ENCODE results near the gene CTIF. TPM values are rescaled to one million over a fixed set of nuclear protein-coding genes. Genes with fewer than 3 reads are reported as not detected.

The CTIF gene
- total RNA-seq, 2 experiments from 2014 or later, result 0.06 to 0.38 TPM

- Histone ChIP-seq H3K27ac (ENCODE audit: low read depth, low read length, poor library complexity, severe bottlenecking) (no peak overlapping the region), H3K4me2 (ENCODE audit: low read length) (no peak overlapping the region), H3K9me2 (ENCODE audit: insufficient read depth, low read length) (no peaks in the 10 kb centered on the region), H3K36me3 (ENCODE audit: insufficient read depth, low read length) (no peaks in the 10 kb centered on the region), H4K20me1 (ENCODE audit: insufficient read depth, low read length) (no peaks in the 10 kb centered on the region), H2AFZ (ENCODE audit: low read length) (no peak overlapping the region), H3K4me1 (ENCODE audit: insufficient read depth, low read length, poor library complexity, severe bottlenecking) (no peaks in the 10 kb centered on the region), H3K9me3 (ENCODE audit: low read length) (no peaks in the 10 kb centered on the region), H3K79me2 (ENCODE audit: insufficient read depth, low read depth, low read length) (no peaks in the 10 kb centered on the region), H3K4me3 (ENCODE audit: low read depth, low read length, poor library complexity, severe bottlenecking) (no peak overlapping the region)
- DNase-seq (ENCODE audit: low spot score), result no peak
- intact Hi-C loops (cut with micrococcal nuclease; ENCODE audit: unreplicated experiment), result no loop called here
- BruUV-seq (replicated peaks), result no TSS peak
- ChIA-PET CTCF (ENCODE audit: unreplicated experiment) (no interaction called here), POLR2A (no interaction called here)
- TF ChIP-seq EZH2phosphoT487 (IDR thresholded peaks at IDR 0.05; ENCODE audit: borderline replicate concordance, low read depth, low read length) (no peak), CTCF (conservative IDR thresholded peaks at IDR 0.05; ENCODE audit: low read length) (no peak)
Observed at GRCh38 chr18:48742304-48742703, 203.5 kb downstream of the CTIF start.

- DNase-seq (ENCODE audit: low spot score), result no peak
- intact Hi-C loops (cut with micrococcal nuclease; ENCODE audit: unreplicated experiment), result no loop called here
- Histone ChIP-seq H3K36me3 (ENCODE audit: insufficient read depth, low read length) (no peaks in the 10 kb centered on the region), H4K20me1 (ENCODE audit: insufficient read depth, low read length) (no peaks in the 10 kb centered on the region), H3K9me3 (ENCODE audit: low read length) (no peaks in the 10 kb centered on the region), H3K27ac (ENCODE audit: low read depth, low read length, poor library complexity, severe bottlenecking) (no peak overlapping the region), H3K4me2 (ENCODE audit: low read length) (no peak overlapping the region), H3K4me3 (ENCODE audit: low read depth, low read length, poor library complexity, severe bottlenecking) (no peak overlapping the region), H2AFZ (ENCODE audit: low read length) (no peak overlapping the region), H3K79me2 (ENCODE audit: insufficient read depth, low read depth, low read length) (no peaks in the 10 kb centered on the region), H3K9me2 (ENCODE audit: insufficient read depth, low read length) (no peaks in the 10 kb centered on the region), H3K4me1 (ENCODE audit: insufficient read depth, low read length, poor library complexity, severe bottlenecking) (no peaks in the 10 kb centered on the region)
- POLR2A ChIA-PET, result no interaction called here
- no TSS peak for BruUV-seq (replicated peaks)
- TF ChIP-seq EZH2phosphoT487 (IDR thresholded peaks at IDR 0.05; ENCODE audit: borderline replicate concordance, low read depth, low read length) (no peak), CTCF (conservative IDR thresholded peaks at IDR 0.05; ENCODE audit: low read length) (no peak)
- CTCF ChIA-PET (ENCODE audit: unreplicated experiment), result no interaction called here
Observed at GRCh38 chr18:48742706-48743475, 204.1 kb downstream of the CTIF start.

- H3K4me2 ChIP-seq (ENCODE audit: low read length), result no peak overlapping the region
- CTCF ChIA-PET (ENCODE audit: unreplicated experiment), result no interaction called here
- no peaks in the 10 kb centered on the region for H3K9me3 ChIP-seq (ENCODE audit: low read length)
Observed at GRCh38 chr18:48743886-48744285, 205.1 kb downstream of the CTIF start.

More at GRCh38 chr18:48743886-48744285, 205.1 kb downstream of the CTIF start:
- Histone ChIP-seq H3K4me1 (ENCODE audit: insufficient read depth, low read length, poor library complexity, severe bottlenecking) (no peaks in the 10 kb centered on the region), H4K20me1 (ENCODE audit: insufficient read depth, low read length) (no peaks in the 10 kb centered on the region), H3K27ac (ENCODE audit: low read depth, low read length, poor library complexity, severe bottlenecking) (no peak overlapping the region), H2AFZ (ENCODE audit: low read length) (no peak overlapping the region), H3K9me2 (ENCODE audit: insufficient read depth, low read length) (no peaks in the 10 kb centered on the region), H3K79me2 (ENCODE audit: insufficient read depth, low read depth, low read length) (no peaks in the 10 kb centered on the region), H3K4me3 (ENCODE audit: low read depth, low read length, poor library complexity, severe bottlenecking) (no peak overlapping the region), H3K36me3 (ENCODE audit: insufficient read depth, low read length) (no peaks in the 10 kb centered on the region)
- BruUV-seq (replicated peaks), result no TSS peak
- intact Hi-C loops (cut with micrococcal nuclease; ENCODE audit: unreplicated experiment), result no loop called here
- no peak for TF ChIP-seq CTCF (conservative IDR thresholded peaks at IDR 0.05; ENCODE audit: low read length)
- TF ChIP-seq EZH2phosphoT487 (IDR thresholded peaks at IDR 0.05; ENCODE audit: borderline replicate concordance, low read depth, low read length), result no peak
- POLR2A ChIA-PET, result no interaction called here
- DNase-seq (ENCODE audit: low spot score), result no peak

Data from OCI-LY7 (cell line).